ENCODE results near the gene RBMS1. TPM values are rescaled to one million over a fixed set of nuclear protein-coding genes. Genes with fewer than 3 reads are reported as not detected.
A peak's percentile ranks its signal among the peaks of the same experiment; 100 is the strongest.

RBMS1 gene
- total and polyA plus RNA-seq, 5 donors from 2014 or later, result 27.9 to 58.4 (median 33.5) TPM

- no peak overlapping the region for H3K4me3 ChIP-seq (ENCODE audit: low read depth, low read length)
- Mint-ChIP-seq H3K27me3 (no peaks in the 10 kb centered on the region), H3K9me3 (no peaks in the 10 kb centered on the region), H3K4me3 (no peak overlapping the region), H3K27ac (no peak overlapping the region), H3K36me3 (peaks cover 40% of the 10 kb centered on the region), H3K4me1 (peaks cover 7 to 16% (median 11%) of the 10 kb centered on the region in 4 donors)
- no peaks in the 10 kb centered on the region for H3K4me1 ChIP-seq (ENCODE audit: control insufficient read depth, insufficient read depth, low read length, poor library complexity, severe bottlenecking)
- ATAC-seq (ENCODE audit: low read depth in 2 of 2) (no peak), DNase-seq (no peak)
- H3K27me3 ChIP-seq (ENCODE audit: control insufficient read depth, insufficient read depth, low read length), result no peaks in the 10 kb centered on the region
- no peaks in the 10 kb centered on the region for H3K9me3 ChIP-seq (ENCODE audit: control insufficient read depth in 2 of 2, low read length in 2 of 2)
- no peak overlapping the region for H3K27ac ChIP-seq (ENCODE audit: insufficient read depth, low read length, poor library complexity, severe bottlenecking)
- H3K36me3 ChIP-seq (ENCODE audit: control insufficient read depth, insufficient read depth, low read length), result peaks cover 44% of the 10 kb centered on the region
Observed at GRCh38 chr2:160283675-160284074, 209.9 kb downstream of the RBMS1 start.

- H3K27me3 ChIP-seq (ENCODE audit: control insufficient read depth, insufficient read depth, low read length), result no peaks in the 10 kb centered on the region
- DNase-seq (no peak), ATAC-seq (ENCODE audit: low read depth in 2 of 2) (no peak)
- H3K9me3 Mint-ChIP-seq, result no peaks in the 10 kb centered on the region
- no peak overlapping the region for H3K27ac ChIP-seq (ENCODE audit: insufficient read depth, low read length, poor library complexity, severe bottlenecking)
- H3K36me3 Mint-ChIP-seq, result peaks cover 45% of the 10 kb centered on the region
- H3K4me1 Mint-ChIP-seq, result peaks cover 7 to 16% (median 11%) of the 10 kb centered on the region in 4 donors
- no peaks in the 10 kb centered on the region for H3K4me1 ChIP-seq (ENCODE audit: control insufficient read depth, insufficient read depth, low read length, poor library complexity, severe bottlenecking)
- H3K27ac Mint-ChIP-seq, result peak overlapping the region in 1 of 3 donors; percentile 13
- H3K4me3 Mint-ChIP-seq, result no peak overlapping the region
- peaks cover 56% of the 10 kb centered on the region for H3K36me3 ChIP-seq (ENCODE audit: control insufficient read depth, insufficient read depth, low read length)
- no peaks in the 10 kb centered on the region for H3K9me3 ChIP-seq (ENCODE audit: control insufficient read depth in 2 of 2, low read length in 2 of 2)
- H3K27me3 Mint-ChIP-seq, result no peaks in the 10 kb centered on the region
- H3K4me3 ChIP-seq (ENCODE audit: low read depth, low read length), result no peak overlapping the region
Observed at GRCh38 chr2:160282063-160282580, 211.5 kb downstream of the RBMS1 start.

GRCh38 chr2:160281213-160281612 lies 212.4 kb downstream of the RBMS1 start:
- no peak for ATAC-seq (ENCODE audit: low read depth in 2 of 2)
- Mint-ChIP-seq H3K27ac (peak overlapping the region in 2 of 3 donors; percentile 43 to 48), H3K9me3 (no peaks in the 10 kb centered on the region), H3K27me3 (no peaks in the 10 kb centered on the region), H3K4me1 (peaks cover 7 to 16% (median 11%) of the 10 kb centered on the region in 4 donors), H3K4me3 (no peak overlapping the region), H3K36me3 (peaks cover 50% of the 10 kb centered on the region)
- Histone ChIP-seq H3K4me1 (ENCODE audit: control insufficient read depth, insufficient read depth, low read length, poor library complexity, severe bottlenecking) (no peaks in the 10 kb centered on the region), H3K27me3 (ENCODE audit: control insufficient read depth, insufficient read depth, low read length) (no peaks in the 10 kb centered on the region), H3K36me3 (ENCODE audit: control insufficient read depth, insufficient read depth, low read length) (peaks cover 59% of the 10 kb centered on the region), H3K27ac (ENCODE audit: insufficient read depth, low read length, poor library complexity, severe bottlenecking) (no peak overlapping the region), H3K9me3 (ENCODE audit: control insufficient read depth in 2 of 2, low read length in 2 of 2) (no peaks in the 10 kb centered on the region), H3K4me3 (ENCODE audit: low read depth, low read length) (no peak overlapping the region)
- DNase-seq, result no peak

- Histone ChIP-seq H3K4me3 (ENCODE audit: low read depth, low read length) (no peak overlapping the region), H3K27ac (ENCODE audit: insufficient read depth, low read length, poor library complexity, severe bottlenecking) (no peak overlapping the region), H3K4me1 (ENCODE audit: control insufficient read depth, insufficient read depth, low read length, poor library complexity, severe bottlenecking) (no peaks in the 10 kb centered on the region), H3K9me3 (ENCODE audit: control insufficient read depth in 2 of 2, low read length in 2 of 2) (no peaks in the 10 kb centered on the region), H3K36me3 (ENCODE audit: control insufficient read depth, insufficient read depth, low read length) (peaks cover 61% of the 10 kb centered on the region), H3K27me3 (ENCODE audit: control insufficient read depth, insufficient read depth, low read length) (no peaks in the 10 kb centered on the region)
- Mint-ChIP-seq H3K27me3 (no peaks in the 10 kb centered on the region), H3K27ac (peak overlapping the region; percentile 0 to 47 (median 38)), H3K4me3 (no peak overlapping the region), H3K9me3 (no peaks in the 10 kb centered on the region), H3K36me3 (peaks cover 61% of the 10 kb centered on the region), H3K4me1 (peaks cover 7 to 16% (median 11%) of the 10 kb centered on the region in 4 donors)
- DNase-seq (peak in 2 of 3 donors; percentile 21 to 44), ATAC-seq (ENCODE audit: low read depth in 2 of 2) (peak; percentile 66 to 70)
Observed at GRCh38 chr2:160279813-160280465, 213.7 kb downstream of the RBMS1 start.

- H3K9me3 Mint-ChIP-seq, result no peaks in the 10 kb centered on the region
- H3K27ac Mint-ChIP-seq, result peak overlapping the region in 1 of 3 donors; percentile 74
- Histone ChIP-seq H3K9me3 (ENCODE audit: control insufficient read depth in 2 of 2, low read length in 2 of 2) (no peaks in the 10 kb centered on the region), H3K27ac (ENCODE audit: insufficient read depth, low read length, poor library complexity, severe bottlenecking) (no peak overlapping the region), H3K27me3 (ENCODE audit: control insufficient read depth, insufficient read depth, low read length) (no peaks in the 10 kb centered on the region), H3K4me1 (ENCODE audit: control insufficient read depth, insufficient read depth, low read length, poor library complexity, severe bottlenecking) (no peaks in the 10 kb centered on the region), H3K4me3 (ENCODE audit: low read depth, low read length) (no peak overlapping the region), H3K36me3 (ENCODE audit: control insufficient read depth, insufficient read depth, low read length) (peaks cover 55% of the 10 kb centered on the region)
- ATAC-seq (ENCODE audit: low read depth in 2 of 2), result no peak
- H3K27me3 Mint-ChIP-seq, result no peaks in the 10 kb centered on the region
- peaks cover 7 to 11% (median 9%) of the 10 kb centered on the region in 4 donors for H3K4me1 Mint-ChIP-seq
- DNase-seq, result no peak
- no peak overlapping the region for H3K4me3 Mint-ChIP-seq
- H3K36me3 Mint-ChIP-seq, result peaks cover 57% of the 10 kb centered on the region
Observed at GRCh38 chr2:160278879-160279177, 214.8 kb downstream of the RBMS1 start.

- H3K36me3 ChIP-seq (ENCODE audit: control insufficient read depth, insufficient read depth, low read length), result peaks cover 56% of the 10 kb centered on the region
- no peaks in the 10 kb centered on the region for H3K27me3 Mint-ChIP-seq
- ATAC-seq (ENCODE audit: low read depth in 2 of 2) (peak in 1 of 2 donors; percentile 57), DNase-seq (no peak)
- no peaks in the 10 kb centered on the region for H3K9me3 ChIP-seq (ENCODE audit: control insufficient read depth in 2 of 2, low read length in 2 of 2)
- no peaks in the 10 kb centered on the region for H3K9me3 Mint-ChIP-seq
- no peak overlapping the region for H3K4me3 Mint-ChIP-seq
- H3K4me1 ChIP-seq (ENCODE audit: control insufficient read depth, insufficient read depth, low read length, poor library complexity, severe bottlenecking), result no peaks in the 10 kb centered on the region
- no peaks in the 10 kb centered on the region for H3K27me3 ChIP-seq (ENCODE audit: control insufficient read depth, insufficient read depth, low read length)
- H3K36me3 Mint-ChIP-seq, result peaks cover 56% of the 10 kb centered on the region
- H3K27ac ChIP-seq (ENCODE audit: insufficient read depth, low read length, poor library complexity, severe bottlenecking), result no peak overlapping the region
- peak overlapping the region in 2 of 3 donors; percentile 18 to 74 for H3K27ac Mint-ChIP-seq
- H3K4me1 Mint-ChIP-seq, result peaks cover 7 to 11% (median 9%) of the 10 kb centered on the region in 4 donors
- H3K4me3 ChIP-seq (ENCODE audit: low read depth, low read length), result no peak overlapping the region
Observed at GRCh38 chr2:160278101-160278878, 215.3 kb downstream of the RBMS1 start.

- Histone ChIP-seq H3K9me3 (ENCODE audit: control insufficient read depth in 2 of 2, low read length in 2 of 2) (no peaks in the 10 kb centered on the region), H3K27ac (ENCODE audit: insufficient read depth, low read length, poor library complexity, severe bottlenecking) (no peak overlapping the region), H3K36me3 (ENCODE audit: control insufficient read depth, insufficient read depth, low read length) (peaks cover 52% of the 10 kb centered on the region), H3K4me1 (ENCODE audit: control insufficient read depth, insufficient read depth, low read length, poor library complexity, severe bottlenecking) (no peaks in the 10 kb centered on the region), H3K4me3 (ENCODE audit: low read depth, low read length) (no peak overlapping the region), H3K27me3 (ENCODE audit: control insufficient read depth, insufficient read depth, low read length) (no peaks in the 10 kb centered on the region)
- H3K27me3 Mint-ChIP-seq, result no peaks in the 10 kb centered on the region
- no peak overlapping the region for H3K4me3 Mint-ChIP-seq
- no peaks in the 10 kb centered on the region for H3K9me3 Mint-ChIP-seq
- no peak for DNase-seq
- peaks cover 9 to 15% (median 11%) of the 10 kb centered on the region in 4 donors for H3K4me1 Mint-ChIP-seq
- no peak for ATAC-seq (ENCODE audit: low read depth in 2 of 2)
- H3K27ac Mint-ChIP-seq, result no peak overlapping the region
- H3K36me3 Mint-ChIP-seq, result peaks cover 54% of the 10 kb centered on the region
Observed at GRCh38 chr2:160277151-160277550, 216.5 kb downstream of the RBMS1 start.
